ENCODE results near the gene MACROH2A1. TPM values are rescaled to one million over a fixed set of nuclear protein-coding genes. Genes with fewer than 3 reads are reported as not detected.

MACROH2A1 gene
- total and polyA plus RNA-seq, 2 of the 4 experiments (the other 2 are of a cell fraction), result 122 to 126 TPM

- H3K27me3 ChIP-seq (ENCODE audit: control insufficient read depth, insufficient read depth, low read length), result no peaks in the 10 kb centered on the region
- CTCF ChIA-PET, result interaction anchor here (1.0 kb wide), 1 partner anchor 40 kb away, joined by 3 read pairs; no protein-coding TSS in a partner anchor
- peaks cover 58% of the 10 kb centered on the region for H3K9me1 ChIP-seq (ENCODE audit: insufficient read depth, low read length)
- peak overlapping the region; percentile 1; the same call in 1 of the 2 replicates for H3K27ac ChIP-seq (ENCODE audit: insufficient read depth, low read length)
- 0 out of 2 replicates have a peak overlapping the region, but pooled peaks have one; percentile 39 for H3K23ac ChIP-seq (ENCODE audit: low read depth, low read length)
- peaks cover 4% of the 10 kb centered on the region for H3K36me3 ChIP-seq (ENCODE audit: control insufficient read depth, insufficient read depth, low read length)
- peak overlapping the region; percentile 52 for H2BK20ac ChIP-seq (ENCODE audit: low read depth, low read length)
- BruUV-seq (replicated peaks), result no TSS peak
- H3K4ac ChIP-seq (ENCODE audit: low read depth, low read length), result peak overlapping the region; percentile 66
- peak; percentile 79 for DNase-seq
- TF ChIP-seq FOS (IDR thresholded peaks at IDR 0.05; ENCODE audit: low read depth, low read length) (peak; percentile 77), SMC3 (IDR thresholded peaks at IDR 0.05; ENCODE audit: low read depth, low read length) (no peak)
- in situ Hi-C loops (cut with MboI; ENCODE audit: low sequenced_read_pairs) (no loop called here), intact Hi-C loops (cut with micrococcal nuclease) (loop anchor here (2.0 kb wide), 1 partner anchor 39 kb away; no protein-coding TSS in a partner anchor), dilution Hi-C loops (cut with HindIII; ENCODE audit: low sequenced_read_pairs, unreplicated experiment) (no loop called here)
- peak overlapping the region; percentile 79; the same call in 1 of the 2 replicates for H3K18ac ChIP-seq (ENCODE audit: low read depth, low read length)
- POLR2A ChIA-PET (ENCODE audit: unreplicated experiment), result no interaction called here
- H2AK9ac ChIP-seq (replicated peaks; ENCODE audit: low read depth, low read length, poor library complexity), result no peak overlapping the region
- H4K91ac ChIP-seq (ENCODE audit: insufficient read depth, low read depth, low read length), result peak overlapping the region; percentile 34
- H3K56ac ChIP-seq (ENCODE audit: extremely low read depth, insufficient read depth, low read length), result no peak overlapping the region
- ATAC-seq (ENCODE audit: low read depth), result peak; percentile 59
- peak overlapping the region; percentile 61 for H3K14ac ChIP-seq (replicated peaks; ENCODE audit: low read depth, low read length)
- H4K20me1 ChIP-seq (ENCODE audit: insufficient read depth, low read length), result peaks cover 88% of the 10 kb centered on the region
- peak overlapping the region; percentile 18; the same call in 1 of the 2 replicates for H4K5ac ChIP-seq (ENCODE audit: low read depth, low read length)
- H3K4me2 ChIP-seq (ENCODE audit: low read depth, low read length), result peak overlapping the region; percentile 66
- H3K4me1 ChIP-seq (ENCODE audit: control insufficient read depth, insufficient read depth, low read length), result peaks cover 45% of the 10 kb centered on the region
- H3K4me3 ChIP-seq (ENCODE audit: insufficient read depth, low read depth, low read length), result no peak overlapping the region
- peak overlapping the region; percentile 31 for H2BK120ac ChIP-seq (ENCODE audit: low read depth, low read length)
- H2AFZ ChIP-seq (replicated peaks; ENCODE audit: low read length, poor library complexity), result peak overlapping the region; percentile 24
- no peak overlapping the region for H2BK15ac ChIP-seq (ENCODE audit: low read depth, low read length)
- H3K79me1 ChIP-seq (ENCODE audit: low read depth in 1 of 2, low read length in 2 of 2), result peaks cover 22 to 92% of the 10 kb centered on the region in 2 experiments
- peak overlapping the region; percentile 63; the same call in 1 of the 2 replicates for H2AK5ac ChIP-seq (ENCODE audit: low read depth, low read length)
- no peak overlapping the region for H3K9ac ChIP-seq (ENCODE audit: low read depth, low read length)
- H2BK5ac ChIP-seq (ENCODE audit: low read depth, low read length, poor library complexity, severe bottlenecking), result peak overlapping the region; percentile 58
- peak overlapping the region in 1 of 2 experiments; percentile 38; a peak in 1 of 4 replicates for H4K8ac ChIP-seq (ENCODE audit: low read depth in 2 of 2, low read length in 2 of 2)
- no peaks in the 10 kb centered on the region for H3K9me3 ChIP-seq (ENCODE audit: control insufficient read depth, insufficient read depth, low read length)
- no CpG with 5 or more reads among the region's 3 CpGs for WGBS, 2 experiments (ENCODE audit: extremely low coverage in 2 of 2, insufficient read length in 1 of 2)
Observed at GRCh38 chr5:135393691-135394090, 5.3 kb downstream of the MACROH2A1 start.

Measured in IMR-90 (cell line).